Measurements from ENCODE around the gene SPACA5.

The SPACA5 gene

DNA sequence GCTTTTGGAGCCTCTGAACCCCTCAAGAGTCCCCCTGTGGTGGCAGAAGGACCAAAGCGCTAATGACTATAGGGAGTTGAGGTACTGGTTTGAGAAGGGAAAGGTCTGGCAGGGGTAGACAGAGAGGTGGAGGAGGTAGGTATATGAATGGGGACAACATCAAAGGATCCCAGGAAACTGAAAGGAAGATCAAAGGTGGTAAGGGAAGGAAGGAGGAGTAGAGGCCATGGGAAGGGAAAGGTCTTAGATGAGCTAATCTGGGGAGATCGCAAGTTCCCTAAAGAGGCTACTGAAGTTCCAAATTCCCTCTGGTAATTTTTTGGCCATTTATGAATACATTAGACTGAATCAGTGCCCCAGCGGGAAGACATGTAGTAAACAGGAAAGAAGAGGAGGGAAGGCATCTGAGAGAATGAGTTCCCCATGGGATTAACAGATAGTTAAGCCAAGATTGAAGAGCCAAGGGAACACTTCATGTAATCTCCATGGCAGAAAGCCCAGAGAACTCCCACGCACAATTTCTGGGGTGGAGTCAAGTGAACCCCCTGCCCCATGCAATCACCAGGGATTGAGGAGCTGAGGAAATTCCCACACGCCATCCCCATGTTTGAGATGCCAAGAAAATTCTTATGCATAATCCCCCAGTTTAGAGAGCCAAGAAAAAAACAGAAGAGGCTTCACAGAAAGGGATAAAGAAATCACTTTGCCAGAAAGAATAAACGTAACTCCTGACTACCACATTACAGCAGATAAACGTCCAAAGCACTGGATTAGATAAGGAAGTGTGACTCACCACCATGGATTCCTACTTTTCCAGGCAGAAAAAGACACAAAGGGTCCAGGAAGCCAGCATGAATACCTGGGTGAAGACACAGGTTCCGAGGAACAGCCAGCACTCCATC is 38.9 kb downstream of the SPACA5 start:
- Mint-ChIP-seq H3K4me3 (no peak overlapping the region), H3K4me1 (no peaks in the 10 kb centered on the region), H3K9me3 (no peaks in the 10 kb centered on the region), H3K27me3 (no peaks in the 10 kb centered on the region), H3K27ac (no peak overlapping the region)
- DNase-seq (no peak), ATAC-seq (no peak)

DNA sequence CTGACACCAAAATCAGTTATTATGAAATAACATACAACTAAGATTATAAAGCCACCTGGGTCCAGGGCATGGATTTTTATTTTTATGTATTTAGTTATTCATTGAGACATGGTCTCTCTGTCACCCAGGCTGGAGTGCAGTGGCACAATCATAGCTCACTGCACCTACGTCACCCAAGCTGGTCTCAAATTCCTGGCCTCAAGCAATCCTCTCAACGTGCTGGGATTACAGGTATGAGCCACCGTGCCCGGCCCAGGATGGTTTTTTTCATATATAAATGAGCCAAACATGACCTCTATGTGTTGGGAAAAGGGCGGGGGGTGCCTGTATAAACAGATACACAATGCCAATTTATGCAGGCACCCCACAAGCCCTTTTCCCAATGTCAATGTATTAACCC is 40.1 kb downstream of the SPACA5 start:
- no peaks in the 10 kb centered on the region for H3K4me1 Mint-ChIP-seq
- no peak for ATAC-seq
- H3K27me3 Mint-ChIP-seq, result no peaks in the 10 kb centered on the region
- H3K9me3 Mint-ChIP-seq, result no peaks in the 10 kb centered on the region
- DNase-seq, result no peak
- H3K27ac Mint-ChIP-seq, result no peak overlapping the region
- H3K4me3 Mint-ChIP-seq, result no peak overlapping the region

DNA sequence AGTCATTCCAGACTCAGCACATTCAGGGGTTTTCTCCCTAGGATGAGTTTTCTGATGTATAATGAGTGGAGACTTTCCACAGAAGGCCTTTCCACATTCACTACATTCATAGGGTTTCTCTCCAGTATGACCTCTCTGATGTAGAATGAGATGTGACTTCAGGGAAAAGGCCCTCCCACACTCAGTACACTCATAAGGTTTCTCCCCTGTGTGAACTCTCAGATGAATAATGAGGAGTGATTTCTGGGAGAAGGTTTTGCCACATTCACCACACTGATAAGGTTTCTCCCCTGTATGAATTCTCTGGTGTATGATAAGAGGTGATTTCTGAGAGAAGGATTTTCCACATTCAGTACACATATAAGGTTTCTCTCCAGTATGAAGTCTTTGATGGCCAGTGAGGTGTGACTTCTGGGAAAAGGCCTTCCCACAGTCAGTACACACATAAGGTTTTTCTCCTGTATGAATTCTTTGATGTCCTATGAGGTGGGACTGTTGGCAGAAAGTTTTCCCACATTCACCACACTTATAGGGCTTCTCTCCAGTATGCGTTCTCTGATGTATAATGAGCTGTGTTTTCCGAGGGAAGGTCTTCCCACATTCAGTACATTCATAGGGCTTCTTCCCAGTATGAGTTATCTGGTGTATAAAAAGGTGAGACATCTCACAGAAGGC is 52.0 kb downstream of the SPACA5 start:
- Mint-ChIP-seq H3K27me3 (no peaks in the 10 kb centered on the region), H3K27ac (no peak overlapping the region)
- ATAC-seq, result no peak

DNA sequence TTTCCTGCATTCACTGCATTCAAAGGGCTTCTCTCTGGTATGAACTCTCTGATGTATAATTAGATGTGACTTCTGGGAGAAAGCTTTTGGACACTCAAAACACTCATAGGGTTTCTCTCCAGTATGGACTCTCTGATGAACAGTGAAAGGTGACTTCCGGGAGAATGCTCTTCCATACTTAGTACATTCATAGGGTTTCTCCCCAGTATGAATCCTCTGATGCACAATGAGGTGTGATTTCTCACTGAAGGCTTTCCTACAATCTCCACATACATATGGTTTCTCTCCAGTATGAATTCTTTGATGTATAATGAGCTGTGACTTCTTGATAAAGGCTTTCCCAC is 52.5 kb downstream of the SPACA5 start:
- no peak for ATAC-seq

More for the DNA sequence above, 52.0 kb downstream of the SPACA5 start:
- DNase-seq, result no peak
- Mint-ChIP-seq H3K4me3 (no peak overlapping the region), H3K9me3 (peaks cover 0 to 11% of the 10 kb centered on the region in 2 donors), H3K4me1 (peaks cover 2% of the 10 kb centered on the region)

More for the DNA sequence above, 52.5 kb downstream of the SPACA5 start:
- no peaks in the 10 kb centered on the region for H3K4me1 Mint-ChIP-seq
- H3K9me3 Mint-ChIP-seq, result peaks cover 0 to 11% of the 10 kb centered on the region in 2 donors
- no peak overlapping the region for H3K27ac Mint-ChIP-seq
- no peaks in the 10 kb centered on the region for H3K27me3 Mint-ChIP-seq
- DNase-seq, result no peak
- no peak overlapping the region for H3K4me3 Mint-ChIP-seq

Data from stimulated activated naive CD8-positive, alpha-beta T cell treated with anti-CD3 and anti-CD28 coated beads, Interleukin-15, amount 100 ng/mL, for 72 hours (primary cell).